Prostate gland (tissue), 2 donors: ENCODE data around the gene LDLRAD4. TPM values are rescaled to one million over a fixed set of nuclear protein-coding genes. Genes with fewer than 3 reads are reported as not detected.

Experiments
- DNase-seq: peaks from one replicate; pipeline ENCODE4 v3.0.0-alpha.2; 2019; ENCODE audit warnings: low spot score
- H3K27ac ChIP-seq, 2 donors: fragments of 200-600 bp; sonication (generic); 2 replicates each; pipeline ENCODE4 v1.5.1; 2017 to 2019
- H3K27me3 ChIP-seq: fragments of 200-600 bp; sonication (generic); replicated peaks from 2 replicates; pipeline ENCODE4 v1.5.1; 2019; ENCODE audit not compliant: insufficient read depth
- H3K36me3 ChIP-seq, 2 donors: fragments of 200-600 bp; sonication (generic); 1 replicate in 1 of 2; 2 replicates in 1 of 2; pipeline versions ENCODE4 v1.5.1 to v1.8.1; 2017 to 2019
- H3K4me1 ChIP-seq: fragments of 200-600 bp; sonication (generic); replicated peaks from 2 replicates; pipeline ENCODE4 v1.5.1; 2019
- H3K4me3 ChIP-seq, 2 donors: fragments of 200-600 bp; sonication (generic); 2 replicates each; pipeline ENCODE4 v1.5.1; 2017 to 2019
- H3K9me3 ChIP-seq: fragments of 200-600 bp; sonication (generic); 2 replicates; pipeline ENCODE4 v1.5.1; 2017
- POLR2A ChIP-seq: fragments of 450-650 bp; IDR thresholded peaks from one replicate; pipeline ENCODE4 v1.6.1; 2016; ENCODE audit warnings: antibody characterized with exemption, mild to moderate bottlenecking
- POLR2AphosphoS5 ChIP-seq: sonication (generic); formaldehyde crosslinking; IDR thresholded peaks from one replicate; pipeline ENCODE4 v1.6.1; 2017; ENCODE audit warnings: antibody characterized with exemption
- WGBS: methylation state at CpG from one replicate; pipeline ENCODE4 v1.1.5; 2018; 5-methylcytosine and 5-hydroxymethylcytosine counted together
- intact Hi-C: fragments of 100-400 bp; cut with DNase I; formaldehyde crosslinking; loops from one replicate; pipeline ENCODE4 v1.14.2; 2022
- total RNA-seq, 2 donors: library from RNA; depleted of rRNA; stranded (reverse); fragments of >200 nt; gene quantifications; one replicate each; pipeline ENCODE4 v1.1.0, GENCODE V29; 2016
- TF ChIP-seq, protein P1 (sequence below), 4 experiments: fragments of 200-600 bp in 2 of 4; fragments of 450-650 bp in 2 of 4; sonication (generic) in 2 of 4; IDR thresholded peaks; 1 replicate in 3 of 4; 2 replicates in 1 of 4; pipeline ENCODE4 v1.5.1; 2016 to 2019; ENCODE audit warnings: antibody characterized with exemption in 4 of 4, mild to moderate bottlenecking in 2 of 4, moderate library complexity in 2 of 4

Gene LDLRAD4
- 100 to 1,000 TPM in 1 of 2 donors, 10 to 100 TPM in 1; 59.9 to 107 TPM for total RNA-seq

DNA sequence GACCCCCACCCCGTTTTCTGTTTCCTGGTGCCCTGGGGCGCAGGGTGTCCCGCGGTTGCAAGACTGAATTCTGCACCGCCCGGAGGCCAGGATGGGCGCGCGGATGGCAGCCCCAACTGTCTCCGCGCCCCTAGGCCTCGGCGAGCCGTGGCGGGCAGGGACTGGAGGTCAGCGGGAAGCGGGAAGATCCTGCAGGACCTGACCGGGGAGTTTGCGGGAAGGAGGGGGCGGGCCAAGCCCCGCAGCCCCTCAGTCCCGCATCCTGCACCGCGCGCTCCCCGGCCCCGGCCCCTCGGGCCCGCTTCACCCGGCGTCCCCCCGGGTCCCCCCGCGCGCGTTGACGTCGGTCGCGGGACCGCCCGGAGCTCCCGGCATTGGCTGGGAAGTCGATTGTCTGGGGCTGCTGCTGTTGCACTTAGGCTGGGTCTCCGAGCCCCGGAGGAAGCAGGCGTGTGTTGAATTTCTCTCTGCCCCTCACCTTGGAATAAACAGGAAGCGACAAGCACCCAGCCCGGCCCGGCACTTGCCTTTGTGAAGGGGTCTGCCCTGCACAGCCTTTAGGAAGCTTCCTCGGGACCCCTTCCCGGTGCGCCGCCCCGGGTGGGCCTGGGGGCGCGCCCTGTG is at the start of gene LDLRAD4:
LDLRAD4 (plus strand) TSS at position 393 of the 624 bp plus-strand sequence.
- 1% methylated on average over 45 of the region's 57 CpGs for WGBS

DNA sequence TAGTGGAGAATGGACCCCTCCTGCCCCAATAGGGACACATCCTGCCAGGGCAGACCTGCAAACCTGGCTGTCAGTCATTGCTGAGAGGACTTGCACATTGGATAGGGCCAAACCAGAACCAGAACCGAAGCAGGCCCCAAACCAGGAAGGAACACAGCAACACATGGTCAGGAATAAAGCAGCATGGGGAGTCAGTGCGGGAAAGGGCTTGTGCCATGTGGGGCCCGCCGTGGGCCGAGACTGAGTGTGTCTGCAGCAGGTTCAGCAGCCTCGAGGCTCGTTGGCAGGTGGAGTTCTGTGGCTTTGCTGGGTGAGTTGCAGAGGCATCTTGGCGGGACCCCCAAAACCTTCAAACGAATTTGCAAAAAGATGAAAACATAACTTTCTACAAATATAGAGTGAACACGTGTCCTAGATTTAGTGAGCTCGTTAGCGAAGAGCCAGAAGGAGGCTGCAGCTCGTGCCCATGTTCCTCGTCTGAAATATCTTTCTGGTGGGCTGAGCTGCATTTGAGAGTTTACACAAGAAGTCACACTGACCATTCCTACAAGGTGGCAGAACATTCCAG is 44.9 kb upstream of the LDLRAD4 start:
- no peak overlapping the region for H3K4me3 ChIP-seq
- no peaks in the 10 kb centered on the region for H3K9me3 ChIP-seq
- no peaks in the 10 kb centered on the region for H3K4me1 ChIP-seq
- no peak overlapping the region for H3K27ac ChIP-seq
- TF ChIP-seq POLR2A (no peak), POLR2AphosphoS5 (no peak)
- TF ChIP-seq, protein P1, sequence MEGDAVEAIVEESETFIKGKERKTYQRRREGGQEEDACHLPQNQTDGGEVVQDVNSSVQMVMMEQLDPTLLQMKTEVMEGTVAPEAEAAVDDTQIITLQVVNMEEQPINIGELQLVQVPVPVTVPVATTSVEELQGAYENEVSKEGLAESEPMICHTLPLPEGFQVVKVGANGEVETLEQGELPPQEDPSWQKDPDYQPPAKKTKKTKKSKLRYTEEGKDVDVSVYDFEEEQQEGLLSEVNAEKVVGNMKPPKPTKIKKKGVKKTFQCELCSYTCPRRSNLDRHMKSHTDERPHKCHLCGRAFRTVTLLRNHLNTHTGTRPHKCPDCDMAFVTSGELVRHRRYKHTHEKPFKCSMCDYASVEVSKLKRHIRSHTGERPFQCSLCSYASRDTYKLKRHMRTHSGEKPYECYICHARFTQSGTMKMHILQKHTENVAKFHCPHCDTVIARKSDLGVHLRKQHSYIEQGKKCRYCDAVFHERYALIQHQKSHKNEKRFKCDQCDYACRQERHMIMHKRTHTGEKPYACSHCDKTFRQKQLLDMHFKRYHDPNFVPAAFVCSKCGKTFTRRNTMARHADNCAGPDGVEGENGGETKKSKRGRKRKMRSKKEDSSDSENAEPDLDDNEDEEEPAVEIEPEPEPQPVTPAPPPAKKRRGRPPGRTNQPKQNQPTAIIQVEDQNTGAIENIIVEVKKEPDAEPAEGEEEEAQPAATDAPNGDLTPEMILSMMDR (IDR thresholded peaks at IDR 0.05): no peak
- DNase-seq: no peak
- no peaks in the 10 kb centered on the region for H3K36me3 ChIP-seq
- no peaks in the 10 kb centered on the region for H3K27me3 ChIP-seq
- 89% methylated on average over 14 of the region's 14 CpGs for WGBS
- intact Hi-C loops: no loop called here

More for the DNA sequence above, at the start of gene LDLRAD4:
- Histone ChIP-seq H3K27ac (peak within 1 kb of the TSS; percentile 69 to 72), H3K36me3 (no peaks in the 10 kb centered on the region), H3K4me3 (peak within 1 kb of the TSS; percentile 71 to 75), H3K27me3 (no peaks in the 10 kb centered on the region), H3K4me1 (peaks cover 19% of the 10 kb centered on the region), H3K9me3 (no peaks in the 10 kb centered on the region)
- peak; percentile 42 for DNase-seq
- TF ChIP-seq POLR2AphosphoS5 (no peak), POLR2A (peak; percentile 31)
- intact Hi-C loops: loop anchor here (5.0 kb wide), 4 partner anchors 164 to 509 kb away; partner anchors contain the start of genes FAM210A and RNMT

DNA sequence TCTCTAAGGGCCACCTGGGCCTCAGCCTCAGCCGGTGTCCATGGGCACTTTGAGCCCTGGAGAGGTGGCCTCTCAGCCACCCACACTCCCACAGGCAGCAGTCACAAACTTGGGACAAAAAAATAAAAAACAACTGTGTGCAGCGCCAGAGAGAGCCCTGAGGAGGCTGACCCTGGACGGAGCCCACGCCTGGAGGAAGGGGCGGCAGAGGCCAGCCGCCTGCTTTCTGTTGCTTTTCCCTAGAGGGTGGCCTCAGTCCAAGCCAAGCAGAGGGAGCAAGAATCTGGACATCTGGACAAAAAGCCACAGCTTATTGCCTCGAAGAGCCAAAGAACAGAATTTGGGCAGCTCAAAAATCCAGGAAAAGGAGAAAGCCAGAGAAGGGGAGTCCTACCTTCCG is 43.3 kb upstream of the LDLRAD4 start:
- intact Hi-C loops: no loop called here
- TF ChIP-seq POLR2A: no peak
- TF ChIP-seq, protein P1 (IDR thresholded peaks at IDR 0.05): no peak
- TF ChIP-seq POLR2AphosphoS5: no peak
- WGBS: 75% methylated on average over 8 of the region's 8 CpGs
- no peaks in the 10 kb centered on the region for H3K27me3 ChIP-seq
- no peaks in the 10 kb centered on the region for H3K4me1 ChIP-seq
- no peaks in the 10 kb centered on the region for H3K9me3 ChIP-seq
- no peak for DNase-seq
- no peak overlapping the region for H3K27ac ChIP-seq
- H3K36me3 ChIP-seq: no peaks in the 10 kb centered on the region
- H3K4me3 ChIP-seq: no peak overlapping the region

DNA sequence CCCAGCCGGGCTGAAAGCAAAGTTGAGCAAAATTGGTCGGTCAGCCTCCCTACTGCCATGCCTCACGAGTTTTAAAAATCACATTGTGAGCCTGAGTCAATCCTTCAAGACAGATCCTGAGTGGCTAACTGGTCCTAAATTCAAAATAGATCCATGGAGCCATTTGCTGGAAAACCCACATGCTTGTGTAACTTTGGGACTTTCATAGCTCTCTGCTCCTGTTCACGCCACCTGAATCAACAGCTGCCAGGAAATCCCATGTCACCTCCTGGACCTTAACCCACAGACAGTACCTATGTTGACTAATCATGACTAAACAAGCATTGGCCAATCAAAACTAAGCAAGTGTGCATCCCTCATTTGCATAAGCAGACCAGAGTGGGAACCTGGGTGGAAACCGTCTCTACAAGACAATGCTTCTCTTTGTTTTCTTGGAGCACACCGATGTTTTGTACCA is 42.8 kb upstream of the LDLRAD4 start:
- H3K9me3 ChIP-seq: no peaks in the 10 kb centered on the region
- no peaks in the 10 kb centered on the region for H3K27me3 ChIP-seq
- no peak for DNase-seq
- intact Hi-C loops: no loop called here
- H3K4me1 ChIP-seq: no peaks in the 10 kb centered on the region
- H3K27ac ChIP-seq: no peak overlapping the region
- TF ChIP-seq, protein P1 (IDR thresholded peaks at IDR 0.05): no peak
- TF ChIP-seq POLR2A (no peak), POLR2AphosphoS5 (no peak)
- 89% methylated on average over 6 of the region's 6 CpGs for WGBS
- H3K36me3 ChIP-seq: no peaks in the 10 kb centered on the region
- H3K4me3 ChIP-seq: no peak overlapping the region

DNA sequence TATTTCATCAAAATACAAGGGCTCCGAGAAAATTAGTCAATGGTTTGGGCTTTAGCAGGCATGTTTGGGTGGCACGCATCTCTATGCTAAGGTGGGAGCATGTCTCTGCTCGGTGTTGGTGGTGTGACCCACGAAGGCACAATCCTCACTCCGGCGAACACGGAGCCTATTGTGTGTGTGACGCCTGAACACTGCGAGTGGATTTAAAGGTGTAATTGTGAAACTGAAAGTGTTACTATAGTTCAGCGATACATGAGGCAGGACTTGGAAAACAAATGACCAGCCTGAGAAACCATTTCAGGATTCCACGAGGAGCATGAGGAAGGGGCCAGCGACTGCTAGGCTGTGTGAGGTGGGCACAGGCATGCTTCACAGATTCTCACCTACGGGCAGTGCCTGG is 41.7 kb upstream of the LDLRAD4 start:
- 89% methylated on average over 13 of the region's 13 CpGs for WGBS
- H3K9me3 ChIP-seq: no peaks in the 10 kb centered on the region
- no peaks in the 10 kb centered on the region for H3K4me1 ChIP-seq
- no peaks in the 10 kb centered on the region for H3K36me3 ChIP-seq
- intact Hi-C loops: no loop called here
- TF ChIP-seq POLR2AphosphoS5 (no peak), POLR2A (no peak)
- TF ChIP-seq, protein P1 (IDR thresholded peaks at IDR 0.05): no peak
- no peak overlapping the region for H3K4me3 ChIP-seq
- H3K27ac ChIP-seq: no peak overlapping the region
- no peak for DNase-seq
- no peaks in the 10 kb centered on the region for H3K27me3 ChIP-seq
